ENCODE measurements around the gene AVPI1. TPM values are rescaled to one million over a fixed set of nuclear protein-coding genes. Genes with fewer than 3 reads are reported as not detected.
A peak's percentile ranks its signal among the peaks of the same experiment; 100 is the strongest.
"Not testable (repeated sequence)": the region's sequence is repeated elsewhere in the genome, so short reads cannot be mapped to it uniquely, and the experiment has no call there.

The AVPI1 gene
- total and polyA plus RNA-seq, 4 donors = 15.1 to 26.8 (median 17.8) TPM

DNA sequence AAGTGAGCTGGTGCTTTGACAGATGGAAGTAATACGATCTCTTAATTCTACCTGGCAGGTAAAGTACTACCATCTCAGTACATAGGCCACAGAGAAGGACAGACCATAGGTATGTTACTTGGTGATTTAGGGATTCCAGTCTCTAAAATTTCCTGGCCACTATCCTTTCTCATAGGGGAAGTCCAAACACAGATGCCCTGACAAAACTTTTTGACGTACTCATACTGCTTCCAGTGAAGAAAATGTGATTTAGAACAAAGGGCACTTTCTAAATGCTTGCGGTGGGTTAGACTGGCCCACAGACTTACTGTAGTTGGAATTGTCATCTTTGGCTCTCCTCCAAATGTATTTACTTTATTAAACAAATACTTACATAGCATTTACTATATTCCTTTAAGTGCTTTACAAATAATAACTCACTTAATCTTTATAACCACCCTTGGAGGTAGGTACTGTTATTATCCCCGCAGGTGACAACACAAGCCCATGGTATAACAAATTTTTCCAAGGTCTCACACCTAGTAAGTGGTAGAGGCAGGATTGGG lies 43.5 kb downstream of the AVPI1 start:
- DNase-seq = no peak
- no peak for ATAC-seq (ENCODE audit: insufficient read depth, low FRiP score)
- Histone ChIP-seq H3K27me3 (ENCODE audit: control insufficient read depth in 3 of 3, insufficient read depth in 3 of 3, low read length in 2 of 3) (no peaks in the 10 kb centered on the region), H3K9me3 (ENCODE audit: control insufficient read depth in 4 of 4, insufficient read depth in 3 of 4, low read length in 3 of 4) (no peaks in the 10 kb centered on the region), H3K4me1 (ENCODE audit: control insufficient read depth in 5 of 5, insufficient read depth in 5 of 5, low read length in 5 of 5) (peaks cover 0 to 19% (median 9%) of the 10 kb centered on the region in 5 donors), H3K27ac (ENCODE audit: low read depth in 1 of 2, low read length in 1 of 2) (no peak overlapping the region), H3K4me3 (no peak overlapping the region), H3K36me3 (ENCODE audit: control insufficient read depth in 4 of 4, insufficient read depth in 4 of 4, low read length in 4 of 4) (peaks cover 3 to 13% (median 12%) of the 10 kb centered on the region in 4 donors), H3K9ac (ENCODE audit: insufficient read depth in 1 of 2, low read length in 2 of 2) (no peak overlapping the region)
- WGBS, 2 donors = 83 to 95% methylated on average over 4 of the region's 4 CpGs
- TF ChIP-seq, protein P1, sequence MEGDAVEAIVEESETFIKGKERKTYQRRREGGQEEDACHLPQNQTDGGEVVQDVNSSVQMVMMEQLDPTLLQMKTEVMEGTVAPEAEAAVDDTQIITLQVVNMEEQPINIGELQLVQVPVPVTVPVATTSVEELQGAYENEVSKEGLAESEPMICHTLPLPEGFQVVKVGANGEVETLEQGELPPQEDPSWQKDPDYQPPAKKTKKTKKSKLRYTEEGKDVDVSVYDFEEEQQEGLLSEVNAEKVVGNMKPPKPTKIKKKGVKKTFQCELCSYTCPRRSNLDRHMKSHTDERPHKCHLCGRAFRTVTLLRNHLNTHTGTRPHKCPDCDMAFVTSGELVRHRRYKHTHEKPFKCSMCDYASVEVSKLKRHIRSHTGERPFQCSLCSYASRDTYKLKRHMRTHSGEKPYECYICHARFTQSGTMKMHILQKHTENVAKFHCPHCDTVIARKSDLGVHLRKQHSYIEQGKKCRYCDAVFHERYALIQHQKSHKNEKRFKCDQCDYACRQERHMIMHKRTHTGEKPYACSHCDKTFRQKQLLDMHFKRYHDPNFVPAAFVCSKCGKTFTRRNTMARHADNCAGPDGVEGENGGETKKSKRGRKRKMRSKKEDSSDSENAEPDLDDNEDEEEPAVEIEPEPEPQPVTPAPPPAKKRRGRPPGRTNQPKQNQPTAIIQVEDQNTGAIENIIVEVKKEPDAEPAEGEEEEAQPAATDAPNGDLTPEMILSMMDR (IDR thresholded peaks at IDR 0.05; ENCODE audit: control extremely low read depth, extremely low read depth) = no peak

DNA sequence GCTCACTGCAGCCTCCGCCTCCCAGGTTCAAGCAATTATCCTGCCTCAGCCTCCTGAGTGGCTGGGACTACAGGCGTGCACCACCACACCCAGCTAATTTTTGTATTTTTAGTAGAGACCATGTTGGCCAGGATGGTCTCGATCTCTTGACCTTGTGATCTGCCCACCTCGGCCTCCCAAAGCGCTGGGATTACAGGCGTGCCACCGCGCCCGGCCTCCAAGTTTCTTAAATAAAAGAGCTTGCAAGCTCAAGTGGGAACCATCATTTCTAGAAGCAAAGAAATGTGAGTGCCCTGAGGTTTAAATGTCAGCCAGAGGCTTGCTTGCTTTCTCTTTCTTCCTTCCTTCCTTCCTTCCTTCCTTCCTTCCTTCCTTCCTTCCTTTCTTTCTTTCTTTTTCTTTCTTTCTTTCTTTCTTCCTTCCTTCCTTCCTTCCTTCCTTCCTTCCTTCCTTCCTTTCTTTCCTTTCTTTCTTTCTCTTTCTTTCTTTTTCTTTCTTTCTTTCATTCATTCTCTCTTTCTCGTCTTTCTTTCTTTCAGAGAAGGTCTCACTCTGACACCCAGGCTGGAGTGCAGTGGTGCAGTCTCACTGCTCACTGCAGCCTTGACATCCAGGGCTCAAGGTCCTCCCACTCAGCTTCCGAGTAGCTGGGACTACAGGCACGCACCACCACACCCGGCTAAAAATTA lies 44.4 kb downstream of the AVPI1 start:
- WGBS, 2 donors = 95 to 99% methylated on average over 13 of the region's 13 CpGs
- Histone ChIP-seq H3K4me1 (ENCODE audit: control insufficient read depth in 5 of 5, insufficient read depth in 5 of 5, low read length in 5 of 5) (peaks cover 0 to 15% (median 5%) of the 10 kb centered on the region in 5 donors), H3K36me3 (ENCODE audit: control insufficient read depth in 4 of 4, insufficient read depth in 4 of 4, low read length in 4 of 4) (peaks cover 3 to 13% (median 11%) of the 10 kb centered on the region in 4 donors)
- H3K4me3 ChIP-seq; ATAC-seq (ENCODE audit: insufficient read depth, low FRiP score); H3K9me3 ChIP-seq (ENCODE audit: control insufficient read depth in 4 of 4, insufficient read depth in 3 of 4, low read length in 3 of 4); H3K27ac ChIP-seq (ENCODE audit: low read depth in 1 of 2, low read length in 1 of 2); H3K27me3 ChIP-seq (ENCODE audit: control insufficient read depth in 3 of 3, insufficient read depth in 3 of 3, low read length in 2 of 3); H3K9ac ChIP-seq (ENCODE audit: insufficient read depth in 1 of 2, low read length in 2 of 2); DNase-seq: not testable (repeated sequence)

DNA sequence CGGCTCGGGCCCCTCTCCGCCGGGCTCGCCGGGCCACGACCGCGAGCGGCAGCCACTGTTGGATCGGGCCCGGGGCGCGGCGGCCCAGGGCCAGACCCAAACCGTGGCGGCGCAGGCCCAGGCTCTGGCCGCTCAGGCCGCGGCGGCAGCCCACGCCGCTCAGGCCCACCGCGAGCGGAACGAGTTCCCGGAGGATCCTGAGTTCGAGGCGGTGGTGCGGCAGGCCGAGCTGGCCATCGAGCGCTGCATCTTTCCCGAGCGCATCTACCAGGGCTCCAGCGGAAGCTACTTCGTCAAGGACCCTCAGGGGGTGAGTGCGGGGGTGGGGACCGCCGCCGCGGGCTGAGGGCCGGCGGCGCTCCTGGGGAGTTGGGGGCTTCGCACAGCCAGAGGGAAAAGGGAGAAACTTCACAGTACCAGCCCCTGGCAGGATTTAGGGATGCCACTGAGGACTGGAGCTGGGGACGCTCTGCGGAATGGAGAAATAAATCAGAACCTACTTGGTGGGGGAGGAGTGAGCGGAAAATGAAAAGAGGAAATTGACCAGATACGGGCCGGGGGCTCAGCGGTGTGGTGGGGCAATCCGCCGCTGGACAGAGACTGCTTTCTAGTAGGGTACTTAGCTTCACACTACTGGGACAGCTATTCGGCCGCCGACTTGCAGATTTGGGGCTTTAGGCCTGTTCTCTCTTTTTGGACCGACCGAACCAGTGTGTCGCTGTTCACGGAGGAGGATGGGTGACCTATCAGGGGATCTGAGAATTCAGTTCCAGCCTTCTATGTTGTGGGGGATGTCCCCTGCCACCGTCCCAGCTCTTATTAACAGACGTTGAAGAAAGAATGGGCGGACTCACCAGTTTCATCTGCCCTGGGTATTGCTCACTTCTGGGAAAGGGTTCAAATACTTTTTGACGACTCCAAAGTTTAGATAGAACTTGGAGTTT lies 45.9 kb downstream of the AVPI1 start:
- peak overlapping the region; percentile 73 to 86 for H3K9ac ChIP-seq (ENCODE audit: insufficient read depth in 1 of 2, low read length in 2 of 2)
- TF ChIP-seq, protein P1 (IDR thresholded peaks at IDR 0.05; ENCODE audit: control extremely low read depth, extremely low read depth) = no peak
- peaks cover 3 to 13% (median 11%) of the 10 kb centered on the region in 4 donors for H3K36me3 ChIP-seq (ENCODE audit: control insufficient read depth in 4 of 4, insufficient read depth in 4 of 4, low read length in 4 of 4)
- H3K27me3 ChIP-seq (ENCODE audit: control insufficient read depth in 3 of 3, insufficient read depth in 3 of 3, low read length in 2 of 3) = no peaks in the 10 kb centered on the region
- H3K27ac ChIP-seq (ENCODE audit: low read depth in 1 of 2, low read length in 1 of 2) = peak overlapping the region; percentile 75 to 95
- ATAC-seq (ENCODE audit: insufficient read depth, low FRiP score) (peak; percentile 30), DNase-seq (peak; percentile 44 to 53 (median 47))
- peak overlapping the region; percentile 92 for H3K4me3 ChIP-seq
- 2% methylated on average over 62 to 67 of the region's 67 CpGs for WGBS, 2 donors
- H3K4me1 ChIP-seq (ENCODE audit: control insufficient read depth in 5 of 5, insufficient read depth in 5 of 5, low read length in 5 of 5) = peaks cover 0 to 12% (median 5%) of the 10 kb centered on the region in 5 donors
- H3K9me3 ChIP-seq (ENCODE audit: control insufficient read depth in 4 of 4, insufficient read depth in 3 of 4, low read length in 3 of 4) = no peaks in the 10 kb centered on the region
